ENCODE data around the gene PIK3R5.

PIK3R5 gene

GRCh38 chr17:8921147-8921546, 44.4 kb downstream of the PIK3R5 start:
- FAIRE-seq = no peak

DNA sequence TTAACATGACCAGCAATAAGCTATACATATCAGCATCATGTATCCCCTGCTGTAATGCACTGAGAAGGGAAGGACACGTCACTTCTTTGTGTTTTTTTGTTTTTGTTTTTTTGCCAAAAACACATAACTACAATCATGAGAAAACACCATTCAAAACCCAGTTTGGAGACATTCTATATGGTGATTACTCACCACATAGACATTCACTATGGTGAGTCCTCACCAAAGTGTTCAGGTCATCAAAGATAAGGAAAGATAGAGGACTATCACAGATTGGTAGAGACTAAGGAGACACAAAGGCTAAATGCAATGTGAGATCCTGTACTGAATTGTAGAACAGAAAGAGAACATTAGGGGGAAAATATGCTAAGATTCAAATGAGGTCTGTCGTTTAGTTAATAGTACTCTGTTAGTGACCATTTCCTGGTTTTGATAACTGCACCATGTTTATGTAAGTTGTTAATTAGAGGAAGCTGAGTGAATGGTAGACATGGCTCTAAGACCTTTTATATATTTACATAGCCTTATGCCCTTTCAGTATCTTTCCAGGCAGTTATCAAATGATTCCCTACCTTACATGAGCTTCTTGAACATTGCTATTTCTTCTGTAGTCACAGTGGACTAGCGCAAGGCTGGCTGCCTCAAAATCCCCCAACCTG, 46.6 kb downstream of the PIK3R5 start:
- FAIRE-seq = no peak

GRCh38 chr17:8916466-8916865, 49.0 kb downstream of the PIK3R5 start:
- FAIRE-seq = no peak

DNA sequence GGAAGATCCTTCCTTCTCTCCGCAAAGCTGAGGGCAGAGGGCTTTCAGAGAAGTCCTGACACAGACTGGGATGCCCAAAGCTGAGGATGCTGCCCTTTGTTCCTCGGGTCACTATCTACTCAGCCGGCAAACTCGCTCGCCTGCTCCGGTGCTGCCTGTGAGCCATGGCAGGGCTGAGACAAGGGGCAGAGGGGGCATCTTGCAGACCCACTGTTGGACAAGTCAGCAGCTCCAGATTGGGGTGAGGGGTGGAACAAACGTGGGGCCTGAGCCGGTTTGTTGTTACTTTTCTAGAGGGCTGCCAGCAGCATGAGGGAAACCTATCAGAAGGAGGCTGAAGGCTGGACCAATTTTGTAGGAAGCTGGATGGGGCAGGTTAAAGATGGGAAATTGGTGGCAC, 51.0 kb downstream of the PIK3R5 start:
- no peak for FAIRE-seq

- no peak for FAIRE-seq
These were observed 51.6 kb downstream of the PIK3R5 start for GRCh38 chr17:8913879-8914278.

- no peak for FAIRE-seq
These were observed 52.4 kb downstream of the PIK3R5 start for GRCh38 chr17:8913091-8913490.

DNA sequence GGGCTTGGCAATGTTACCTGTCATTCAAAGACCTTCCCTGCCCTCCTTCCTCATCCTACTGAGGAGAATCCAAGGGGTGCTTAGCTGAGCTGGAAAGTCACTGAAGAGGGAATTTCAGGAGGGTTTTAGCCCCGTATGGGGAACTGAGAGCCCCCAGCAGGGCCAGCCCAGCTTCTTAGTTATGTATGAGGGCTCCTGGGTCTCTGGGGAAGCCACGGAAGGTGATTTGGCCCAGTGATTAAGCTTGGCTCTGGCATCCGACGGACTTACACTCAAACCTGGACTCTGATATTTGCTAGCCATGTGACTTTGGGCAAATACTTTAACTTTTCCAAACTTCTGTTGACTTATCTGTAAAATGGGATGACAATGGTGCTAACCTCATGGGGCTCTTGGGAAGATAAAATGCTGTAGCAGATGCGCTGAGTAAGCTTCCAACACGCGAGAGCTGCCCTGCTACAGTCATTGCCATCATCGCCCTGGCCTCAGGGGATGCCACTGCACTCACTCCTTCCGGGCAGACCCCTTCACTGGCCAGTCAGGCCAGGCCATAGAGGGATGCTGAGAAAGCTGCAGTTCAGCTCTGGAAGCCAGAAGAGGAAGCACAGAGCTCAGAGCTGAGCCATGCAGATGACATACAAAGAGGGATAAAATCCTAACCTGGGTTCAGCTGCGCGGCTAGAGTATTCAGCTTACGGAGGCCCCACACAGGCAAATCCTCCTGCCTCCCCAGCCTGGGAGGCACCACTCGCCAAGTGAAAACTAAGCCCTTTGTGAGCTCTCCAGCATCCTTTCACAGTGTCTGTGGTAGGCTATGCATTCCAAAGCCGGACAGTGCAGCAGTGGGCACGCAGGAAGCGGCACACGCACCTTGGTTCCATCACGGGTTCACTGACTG, 53.2 kb downstream of the PIK3R5 start:
- no peak for FAIRE-seq

- FAIRE-seq = no peak
These were observed 54.4 kb downstream of the PIK3R5 start for GRCh38 chr17:8910969-8911604.

- FAIRE-seq = no peak
These were observed 55.8 kb downstream of the PIK3R5 start for GRCh38 chr17:8909586-8910270.

DNA sequence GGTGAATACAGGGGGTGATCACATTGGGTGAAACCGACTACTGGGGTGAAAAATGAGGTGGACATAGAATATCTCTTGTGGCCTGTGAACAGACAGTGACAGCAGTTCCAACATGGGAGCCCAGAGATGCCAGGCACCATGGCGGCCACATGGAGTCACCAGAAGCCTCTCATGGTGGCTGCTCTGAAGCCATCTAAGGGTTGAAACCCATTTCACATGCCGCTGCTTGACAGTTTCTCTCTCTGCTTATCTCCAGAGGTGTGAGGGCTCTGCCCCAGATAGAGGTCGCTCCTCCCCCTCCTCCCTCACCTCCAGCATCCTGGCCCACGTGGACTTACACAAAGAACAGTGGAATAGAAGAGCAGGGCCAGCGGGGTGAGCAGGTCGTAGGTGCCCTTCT, 60.2 kb downstream of the PIK3R5 start:
- FAIRE-seq = no peak

- FAIRE-seq = no peak
These were observed 60.8 kb downstream of the PIK3R5 start for GRCh38 chr17:8904686-8905085.

DNA sequence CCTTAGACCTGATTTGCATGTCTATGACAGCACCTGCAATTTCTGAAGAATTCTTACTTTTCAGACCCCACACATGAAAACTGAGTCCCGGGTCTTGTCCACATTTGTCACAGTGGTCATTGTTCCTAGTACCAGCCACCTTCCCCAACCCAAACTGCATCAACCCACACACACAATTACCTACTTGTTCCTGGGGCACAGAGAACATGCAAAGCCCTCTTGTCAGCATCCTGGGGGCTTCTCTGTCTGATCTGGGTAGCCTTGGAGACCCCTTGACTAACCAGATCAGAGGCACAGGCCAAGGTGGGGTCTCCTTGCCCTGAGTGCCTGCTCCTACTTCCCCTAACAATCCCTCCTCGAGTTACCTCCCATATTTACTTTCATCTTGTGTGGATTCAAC, 61.3 kb downstream of the PIK3R5 start:
- no peak for FAIRE-seq

DNA sequence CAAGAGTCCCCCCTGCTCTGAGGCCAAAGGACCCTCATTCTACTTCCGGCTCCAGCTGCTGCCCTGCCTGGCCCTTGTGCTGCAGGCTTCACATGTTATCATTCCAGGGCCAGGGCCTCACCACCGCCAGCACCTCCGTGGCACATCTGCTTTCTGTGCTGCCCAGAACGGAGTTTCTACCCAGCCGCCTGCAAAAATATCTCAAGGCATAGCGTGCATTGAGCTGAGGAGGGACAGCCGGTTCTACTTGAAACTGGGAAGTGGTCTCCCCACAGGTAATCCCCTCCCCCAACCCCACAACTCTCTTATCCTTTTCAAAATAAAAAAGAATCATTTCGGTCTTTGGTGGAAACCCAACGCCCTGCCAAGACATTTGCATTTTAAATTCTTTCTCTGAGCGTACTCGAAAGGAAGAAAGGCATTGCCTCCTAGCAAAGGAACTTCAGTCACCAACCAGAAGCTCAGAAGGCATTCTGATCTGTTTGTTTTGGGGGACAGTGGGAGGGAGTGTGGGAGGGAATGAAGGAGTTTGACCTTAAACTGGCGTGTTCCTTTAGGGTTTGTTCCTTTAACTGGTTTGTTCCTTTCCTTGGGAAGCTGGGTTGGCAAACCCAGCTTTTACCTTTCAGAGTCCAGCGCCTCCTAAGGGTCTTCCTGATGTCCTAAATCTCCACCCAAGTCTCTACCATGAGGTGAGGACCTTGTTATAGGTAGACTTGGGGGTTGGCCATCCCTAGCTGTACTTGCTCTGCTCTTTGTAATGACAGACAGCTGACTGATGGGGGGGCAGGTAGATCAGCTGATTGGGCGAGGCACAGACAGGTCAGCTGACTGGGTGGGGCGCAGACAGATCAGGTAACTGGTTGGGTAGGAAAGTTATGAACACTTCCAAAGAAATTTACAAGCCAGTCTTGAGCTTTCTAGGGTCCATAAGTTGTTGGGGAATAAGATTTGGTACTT, 64.6 kb downstream of the PIK3R5 start:
- no peak for FAIRE-seq

- FAIRE-seq = no peak
These were observed 65.3 kb downstream of the PIK3R5 start for GRCh38 chr17:8900207-8900606.

DNA sequence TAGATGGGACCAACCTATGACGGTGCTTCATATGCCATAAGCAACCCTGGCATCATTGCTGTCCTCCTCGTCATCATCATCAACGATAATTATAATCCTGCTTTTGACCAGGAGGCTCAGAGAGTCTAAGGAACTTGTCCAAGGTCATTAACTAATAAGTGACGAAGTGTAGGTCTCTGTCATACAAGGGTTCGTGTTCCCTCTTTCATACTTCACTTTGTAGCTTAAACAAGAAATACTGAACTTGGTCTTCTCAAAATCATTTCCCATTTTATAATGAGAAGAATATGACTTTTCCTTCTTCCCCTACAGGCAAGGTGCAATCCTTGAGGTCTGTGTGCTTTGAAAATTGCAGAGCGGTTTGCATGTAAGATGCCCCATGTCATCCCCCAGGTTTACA, 66.9 kb downstream of the PIK3R5 start:
- no peak for FAIRE-seq

- no peak for FAIRE-seq
These were observed 67.4 kb downstream of the PIK3R5 start for GRCh38 chr17:8898126-8898525.

GRCh38 chr17:8896641-8897635, 68.6 kb downstream of the PIK3R5 start:
- no peak for FAIRE-seq

- no peak for FAIRE-seq
These were observed 69.4 kb downstream of the PIK3R5 start for GRCh38 chr17:8896087-8896486.

GRCh38 chr17:8894673-8895578, 70.6 kb downstream of the PIK3R5 start:
- peak; percentile 5 for FAIRE-seq
